Thyroid gland (tissue), 4 donors: ENCODE data around the gene THAP4.

Experiments used
- CTCF ChIP-seq, 6 experiments: fragments of 200-600 bp in 3 of 6; fragments of 450-650 bp in 3 of 6; sonication (generic) in 3 of 6; IDR thresholded peaks; one replicate each; pipeline ENCODE4 v1.5.1; 2016 to 2019; ENCODE audit warnings: antibody characterized with exemption in 6 of 6, mild to moderate bottlenecking in 2 of 6, inconsistent platforms in 1 of 6, moderate library complexity in 1 of 6
- POLR2A ChIP-seq, 2 donors: fragments of 450-650 bp; IDR thresholded peaks; one replicate each; pipeline ENCODE4 v1.6.1; 2017; ENCODE audit warnings: antibody characterized with exemption in 2 of 2, mild to moderate bottlenecking in 2 of 2, moderate library complexity in 1 of 2

GRCh38 chr2:241656190-241656741 is 19.3 kb upstream of the THAP4 start:
- no peak for TF ChIP-seq CTCF (IDR thresholded peaks at IDR 0.05)
- no peak for TF ChIP-seq POLR2A (IDR thresholded peaks at IDR 0.05)
